ES-I3 (cell line): ENCODE results near the gene CHAF1A.

Experiments used
- H3K36me3 ChIP-seq: 2 replicates; pipeline ENCODE4 v1.6.1; 2013; ENCODE audit warnings: mild to moderate bottlenecking, low read length, control low read depth, moderate library complexity; ENCODE audit not compliant: insufficient read depth
- H3K4me1 ChIP-seq: 2 replicates; pipeline ENCODE4 v1.6.1; 2013; ENCODE audit warnings: mild to moderate bottlenecking, control low read depth, low read length; ENCODE audit not compliant: insufficient read depth
- H3K9ac ChIP-seq: 2 replicates; pipeline ENCODE4 v1.6.1; 2013; ENCODE audit warnings: low read depth, mild to moderate bottlenecking, low read length, moderate library complexity
- H3K9me3 ChIP-seq: 2 replicates; pipeline ENCODE4 v1.6.1; 2013; ENCODE audit warnings: mild to moderate bottlenecking, low read length, moderate library complexity; ENCODE audit not compliant: control insufficient read depth, insufficient read depth

The CHAF1A gene

GRCh38 chr19:4362831-4363545 is 39.5 kb upstream of the CHAF1A start:
- Histone ChIP-seq H3K36me3 (peaks cover 7% of the 10 kb centered on the region; the same call in 1 of the 2 replicates), H3K9ac (no peak overlapping the region), H3K4me1 (peaks cover under 1% of the 10 kb centered on the region; the same call in 1 of the 2 replicates), H3K9me3 (no peaks in the 10 kb centered on the region)

DNA sequence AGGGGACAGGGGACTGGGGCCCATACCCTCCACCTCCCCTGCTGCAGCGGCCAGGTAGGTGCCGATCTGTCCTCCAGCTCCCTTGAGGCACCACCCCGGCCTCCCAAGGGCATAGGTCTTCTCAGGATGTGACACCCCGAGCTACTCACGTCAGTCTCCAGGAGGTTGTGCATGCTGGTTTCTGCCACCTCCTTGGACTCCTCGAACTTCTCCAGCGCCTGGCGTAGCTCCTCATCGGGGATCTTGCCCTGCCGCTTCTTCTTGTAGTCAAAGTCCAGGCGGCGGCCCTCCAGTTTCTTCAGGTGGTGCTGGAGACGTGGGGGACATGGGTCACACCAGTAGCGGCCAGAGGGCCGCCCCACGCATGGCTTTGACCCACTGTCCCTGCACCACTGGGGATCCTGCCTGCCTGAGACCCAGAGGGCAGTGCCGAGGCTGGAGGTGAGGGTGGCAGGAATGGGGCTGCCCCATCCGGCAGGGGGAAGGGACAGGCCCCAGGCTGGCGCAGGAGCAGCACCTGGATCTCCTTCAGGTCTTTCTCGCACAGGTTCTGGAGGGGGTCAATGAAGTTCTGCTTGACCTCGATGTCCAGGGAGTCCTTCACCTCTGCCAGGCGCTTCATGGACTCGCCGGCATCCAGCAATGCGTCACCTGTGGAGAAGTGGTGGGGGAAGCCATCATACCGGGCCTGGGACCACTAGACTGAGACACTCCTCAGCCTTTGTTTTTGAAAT is 38.7 kb upstream of the CHAF1A start:
- Histone ChIP-seq H3K4me1 (peaks cover 6% of the 10 kb centered on the region; the same call in 1 of the 2 replicates), H3K36me3 (peaks cover 7% of the 10 kb centered on the region; the same call in 1 of the 2 replicates), H3K9me3 (no peaks in the 10 kb centered on the region), H3K9ac (no peak overlapping the region)

- Histone ChIP-seq H3K4me1 (peaks cover 15% of the 10 kb centered on the region; the same call in 1 of the 2 replicates), H3K9me3 (no peaks in the 10 kb centered on the region), H3K36me3 (peaks cover 7% of the 10 kb centered on the region; the same call in 1 of the 2 replicates), H3K9ac (no peak overlapping the region)
These were observed 37.1 kb upstream of the CHAF1A start for GRCh38 chr19:4365341-4365740.

GRCh38 chr19:4365791-4366665 is 36.4 kb upstream of the CHAF1A start:
- Histone ChIP-seq H3K4me1 (peaks cover 15% of the 10 kb centered on the region; the same call in 1 of the 2 replicates), H3K9me3 (no peaks in the 10 kb centered on the region), H3K9ac (no peak overlapping the region), H3K36me3 (peaks cover 7% of the 10 kb centered on the region; the same call in 1 of the 2 replicates)

DNA sequence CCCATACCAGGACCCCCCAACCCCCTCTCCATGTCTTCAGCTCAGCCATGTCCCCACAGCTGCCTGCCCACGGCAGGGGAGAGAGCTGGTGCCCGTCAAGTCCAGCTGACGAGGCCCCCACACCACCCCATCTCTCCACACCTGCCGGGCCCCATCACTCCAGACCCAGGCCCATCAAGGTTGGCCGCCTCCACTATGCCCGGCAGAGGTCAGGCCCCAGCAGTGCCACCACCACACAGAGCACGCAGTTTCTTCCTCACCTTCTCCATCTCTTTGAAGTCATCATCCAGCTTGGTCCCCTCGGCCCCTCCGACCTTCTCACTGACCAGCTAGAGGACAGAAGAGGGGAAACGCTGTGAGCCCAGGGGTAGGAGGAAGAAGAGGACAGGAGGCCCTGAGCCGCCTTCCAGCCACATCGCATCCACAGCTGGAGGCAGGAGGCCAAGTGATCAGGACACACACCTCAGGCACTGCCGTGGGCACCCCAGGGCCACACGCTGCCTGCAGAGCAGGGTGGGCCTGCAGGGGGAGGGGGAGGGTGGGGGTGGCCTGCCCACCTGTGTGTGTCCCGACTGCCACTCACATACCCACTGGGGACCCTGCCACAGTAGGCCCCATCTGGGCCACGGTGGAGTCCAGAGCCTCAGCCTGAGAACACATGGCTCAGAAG is 35.6 kb upstream of the CHAF1A start:
- H3K4me1 ChIP-seq, result peaks cover 15% of the 10 kb centered on the region; the same call in 1 of the 2 replicates
- no peak overlapping the region for H3K9ac ChIP-seq
- peaks cover 7% of the 10 kb centered on the region; the same call in 1 of the 2 replicates for H3K36me3 ChIP-seq
- no peaks in the 10 kb centered on the region for H3K9me3 ChIP-seq

- peaks cover 15% of the 10 kb centered on the region; the same call in 1 of the 2 replicates for H3K4me1 ChIP-seq
These were observed 35.1 kb upstream of the CHAF1A start for GRCh38 chr19:4367336-4367723.

GRCh38 chr19:4367781-4368127 is 34.7 kb upstream of the CHAF1A start:
- Histone ChIP-seq H3K36me3 (peaks cover 7% of the 10 kb centered on the region; the same call in 1 of the 2 replicates), H3K4me1 (peaks cover 15% of the 10 kb centered on the region; the same call in 1 of the 2 replicates), H3K9me3 (no peaks in the 10 kb centered on the region), H3K9ac (no peak overlapping the region)

More at GRCh38 chr19:4367336-4367723, 35.1 kb upstream of the CHAF1A start:
- H3K36me3 ChIP-seq, result peaks cover 7% of the 10 kb centered on the region; the same call in 1 of the 2 replicates
- no peak overlapping the region; the same call in 1 of the 2 replicates for H3K9ac ChIP-seq
- no peaks in the 10 kb centered on the region for H3K9me3 ChIP-seq

GRCh38 chr19:4368128-4368820 is 34.2 kb upstream of the CHAF1A start:
- H3K4me1 ChIP-seq, result peaks cover 15% of the 10 kb centered on the region; the same call in 1 of the 2 replicates
- peaks cover 7% of the 10 kb centered on the region; the same call in 1 of the 2 replicates for H3K36me3 ChIP-seq
- H3K9ac ChIP-seq, result no peak overlapping the region
- no peaks in the 10 kb centered on the region for H3K9me3 ChIP-seq

- Histone ChIP-seq H3K9me3 (no peaks in the 10 kb centered on the region), H3K36me3 (peaks cover 7% of the 10 kb centered on the region; the same call in 1 of the 2 replicates), H3K9ac (no peak overlapping the region), H3K4me1 (peaks cover 21% of the 10 kb centered on the region)
These were observed 33.1 kb upstream of the CHAF1A start for GRCh38 chr19:4369109-4369887.

GRCh38 chr19:4369888-4370260 is 32.6 kb upstream of the CHAF1A start:
- Histone ChIP-seq H3K36me3 (peaks cover 7% of the 10 kb centered on the region; the same call in 1 of the 2 replicates), H3K9me3 (no peaks in the 10 kb centered on the region), H3K9ac (no peak overlapping the region), H3K4me1 (peaks cover 26% of the 10 kb centered on the region)

GRCh38 chr19:4370418-4371041 is 31.9 kb upstream of the CHAF1A start:
- peaks cover 33% of the 10 kb centered on the region for H3K4me1 ChIP-seq
- H3K36me3 ChIP-seq, result peaks cover 5% of the 10 kb centered on the region; the same call in 1 of the 2 replicates
- no peak overlapping the region for H3K9ac ChIP-seq
- H3K9me3 ChIP-seq, result no peaks in the 10 kb centered on the region
